TTC549 (cell line): ENCODE measurements around the gene TAF7L.
A peak's percentile ranks its signal among the peaks of the same experiment; 100 is the strongest.
"Not testable (repeated sequence)": the region's sequence is repeated elsewhere in the genome, so short reads cannot be mapped to it uniquely, and the experiment has no call there.

Source experiments
- FAIRE-seq: peaks from 2 replicates; lab custom pipeline; 2012; peaks lifted over from hg19 to GRCh38; lab: Jason Lieb, UNC

TAF7L gene, protein sequence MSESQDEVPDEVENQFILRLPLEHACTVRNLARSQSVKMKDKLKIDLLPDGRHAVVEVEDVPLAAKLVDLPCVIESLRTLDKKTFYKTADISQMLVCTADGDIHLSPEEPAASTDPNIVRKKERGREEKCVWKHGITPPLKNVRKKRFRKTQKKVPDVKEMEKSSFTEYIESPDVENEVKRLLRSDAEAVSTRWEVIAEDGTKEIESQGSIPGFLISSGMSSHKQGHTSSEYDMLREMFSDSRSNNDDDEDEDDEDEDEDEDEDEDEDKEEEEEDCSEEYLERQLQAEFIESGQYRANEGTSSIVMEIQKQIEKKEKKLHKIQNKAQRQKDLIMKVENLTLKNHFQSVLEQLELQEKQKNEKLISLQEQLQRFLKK

DNA sequence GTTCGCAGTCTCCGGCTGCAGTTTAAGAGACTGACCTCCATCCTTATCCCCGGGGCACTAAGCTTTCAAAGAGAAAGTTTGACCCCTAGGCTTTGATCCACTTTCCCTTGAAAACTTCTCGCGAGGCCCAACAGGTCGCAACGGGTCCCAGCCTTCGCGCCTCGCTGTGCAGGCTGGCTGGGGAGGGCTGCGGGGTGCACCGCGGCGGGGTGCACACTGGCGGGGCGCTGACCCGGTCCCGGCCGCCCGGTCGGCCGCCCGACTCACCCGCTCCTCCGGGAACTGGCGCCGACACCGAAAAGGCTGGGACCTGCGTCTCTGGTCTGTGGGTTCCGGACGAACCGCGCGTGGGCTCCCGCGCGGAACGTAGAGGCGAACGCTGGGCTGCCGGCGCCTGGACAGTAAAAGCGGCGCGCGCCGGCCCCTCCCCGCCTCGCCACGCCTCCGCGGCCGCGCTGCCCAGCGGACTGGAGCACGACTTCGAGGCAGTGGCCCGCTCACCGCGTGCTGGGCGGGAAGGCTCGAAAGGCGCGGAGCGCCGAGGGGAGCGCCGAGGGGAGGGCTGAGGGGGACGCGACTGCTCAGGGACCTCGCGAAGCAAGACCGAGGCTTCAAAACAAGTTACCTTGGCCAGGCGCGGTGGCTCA lies at the start of gene TAF7L:
Gene TAF7L (minus strand): TSS at position 378 of the 647 bp plus-strand sequence. CDS start 3,791 bp downstream, outside the sequence.
- no peak for FAIRE-seq

DNA sequence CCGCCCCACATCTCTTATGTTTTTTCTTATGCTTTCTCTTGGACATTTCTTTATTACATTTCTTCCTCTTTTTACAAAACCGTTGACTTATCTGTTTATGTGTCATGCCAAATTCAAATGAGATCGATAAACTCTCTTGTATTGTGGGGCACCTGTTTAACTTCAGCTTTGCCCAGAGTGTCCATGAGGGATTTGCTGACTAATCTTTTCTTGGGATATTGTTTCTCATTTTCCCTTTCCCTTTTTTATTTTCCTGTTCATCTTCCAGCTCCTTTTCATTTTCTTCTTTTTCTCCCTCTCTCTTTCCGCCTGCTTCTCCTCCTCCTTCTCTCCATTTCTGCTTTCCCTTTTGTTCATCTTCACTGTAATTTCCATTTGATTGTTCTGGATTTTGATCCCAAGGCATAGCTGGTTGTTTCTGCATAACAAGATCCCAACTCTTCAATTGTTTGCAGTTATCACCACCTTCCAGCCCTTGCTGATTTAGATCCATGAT lies 46.7 kb upstream of the TAF7L start:
- FAIRE-seq = no peak

DNA sequence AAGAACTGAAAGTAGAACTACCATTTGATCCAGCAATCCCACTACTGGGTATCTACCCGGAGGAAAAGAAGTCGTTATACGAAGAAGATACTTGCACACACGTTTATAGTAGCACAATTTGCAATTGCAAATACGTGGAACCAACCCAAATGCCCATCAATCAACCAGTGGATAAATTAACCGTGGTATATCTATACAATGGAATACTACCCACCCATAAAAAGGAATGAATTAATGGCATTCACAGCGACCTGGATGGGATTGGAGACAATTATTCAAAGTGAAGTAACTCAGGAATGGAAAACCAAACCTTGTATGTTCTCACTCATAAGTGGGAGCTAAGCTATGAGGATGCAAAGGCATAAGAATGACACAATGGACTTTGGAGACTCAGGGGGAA lies 43.2 kb upstream of the TAF7L start:
- not testable (repeated sequence) for FAIRE-seq

DNA sequence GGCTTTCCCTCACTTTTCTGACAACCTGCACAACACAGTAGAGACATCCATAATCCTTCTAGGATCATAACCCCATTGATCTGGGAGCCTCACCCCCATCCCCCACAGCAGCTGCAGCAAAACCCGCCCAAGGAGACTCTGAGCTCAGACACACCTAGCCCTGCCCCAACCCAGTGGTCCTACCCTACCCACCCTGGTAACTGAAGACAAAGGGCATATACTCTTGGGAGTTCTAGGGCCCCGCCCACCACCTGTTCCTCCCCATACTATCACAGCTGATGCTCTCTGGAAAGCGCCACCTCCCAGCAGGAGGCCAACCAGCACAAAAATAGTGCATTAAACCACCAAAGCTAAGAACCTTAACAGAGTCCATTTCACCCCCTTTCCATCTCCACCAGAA lies 35.5 kb upstream of the TAF7L start:
- FAIRE-seq = not testable (repeated sequence)

DNA sequence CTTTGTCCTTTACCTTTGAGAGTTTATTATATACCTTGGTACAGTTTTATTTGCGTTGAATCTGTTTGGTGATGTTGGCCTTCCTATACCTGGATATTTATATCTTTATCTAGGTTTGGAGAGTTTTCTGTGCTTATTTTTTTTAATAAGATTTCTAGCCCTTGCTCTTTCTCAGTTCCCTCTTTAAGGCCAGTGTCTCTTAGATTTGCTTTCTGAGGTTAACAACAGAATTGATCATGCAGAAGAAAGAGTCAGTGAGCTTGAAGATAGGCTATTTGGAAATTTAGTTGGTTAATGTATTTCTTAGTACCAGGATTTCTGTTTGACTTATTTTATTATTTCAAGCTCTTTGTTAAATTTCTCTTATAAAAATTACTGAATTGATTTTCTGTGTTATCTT lies 12.7 kb upstream of the TAF7L start:
- FAIRE-seq = no peak

DNA sequence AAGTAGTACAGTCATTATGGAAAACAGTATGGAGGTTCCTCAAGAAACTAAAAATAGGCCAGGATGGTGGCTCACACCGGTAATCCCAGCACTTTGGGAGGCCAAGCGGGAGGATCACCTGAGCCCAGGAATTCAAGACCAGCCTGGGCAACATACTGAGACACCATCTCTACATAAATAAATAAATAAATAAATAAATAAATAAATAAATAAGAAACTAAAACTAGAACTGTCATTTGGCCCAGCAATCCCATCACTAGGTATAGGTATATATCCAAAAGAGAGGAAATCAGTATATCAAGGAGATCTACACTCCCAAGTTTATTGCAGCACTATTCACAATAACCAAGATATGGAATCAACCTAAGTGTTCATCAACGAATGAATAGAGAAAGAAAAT lies 4.5 kb upstream of the TAF7L start:
- FAIRE-seq = not testable (repeated sequence)

DNA sequence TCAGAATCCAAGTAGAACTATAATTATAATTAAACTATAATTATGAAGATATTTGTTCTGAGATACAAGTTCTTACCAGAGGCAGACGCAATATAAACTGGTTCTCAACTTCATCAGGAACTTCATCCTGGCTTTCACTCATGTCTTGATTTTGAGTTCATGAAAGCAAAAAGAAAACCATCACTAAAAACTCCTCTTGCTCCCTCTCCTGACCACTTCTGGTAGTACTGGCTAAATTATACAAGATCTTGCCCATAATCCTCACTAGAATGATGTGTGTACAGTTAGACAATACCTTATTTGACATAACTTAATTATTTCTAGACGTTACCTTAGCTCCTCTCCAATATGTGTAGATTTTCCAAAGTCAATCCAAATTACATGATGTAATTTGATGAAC lies 3.7 kb downstream of the TAF7L start:
- FAIRE-seq = peak; percentile 80

DNA sequence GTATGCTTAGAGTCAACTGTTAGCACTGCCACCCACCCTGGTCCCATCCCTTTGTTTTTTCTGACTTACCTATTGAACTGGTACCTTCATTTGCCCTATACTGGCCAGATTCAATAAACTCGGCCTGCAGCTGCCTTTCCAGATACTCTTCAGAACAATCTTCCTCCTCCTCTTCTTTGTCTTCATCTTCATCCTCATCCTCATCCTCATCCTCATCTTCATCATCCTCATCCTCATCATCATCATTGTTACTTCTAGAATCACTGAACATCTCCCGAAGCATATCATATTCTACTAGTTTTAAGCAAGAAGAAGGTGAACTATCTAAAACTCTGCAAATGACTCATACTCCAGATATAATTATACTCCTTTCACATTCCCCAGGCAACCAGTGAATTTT lies 14.9 kb downstream of the TAF7L start:
- no peak for FAIRE-seq

DNA sequence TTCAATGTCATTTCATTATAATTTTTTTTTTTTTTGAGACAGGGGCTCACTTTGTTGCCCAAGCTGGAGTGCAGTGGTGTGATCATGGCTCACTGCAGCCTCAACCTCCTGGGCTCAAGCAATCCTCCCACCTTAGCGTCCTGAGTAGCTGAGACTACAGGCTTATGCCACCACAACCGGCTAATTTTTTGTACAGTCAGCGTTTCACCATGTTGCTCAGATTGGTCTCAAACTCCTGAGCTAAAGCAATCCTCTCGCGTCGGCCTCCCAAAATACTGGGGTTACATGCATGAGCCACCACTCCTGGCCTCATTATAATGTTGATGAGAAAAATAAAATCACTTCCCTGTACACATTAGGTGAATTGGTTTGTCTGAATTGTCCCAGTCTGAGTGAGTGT lies 16.9 kb downstream of the TAF7L start:
- no peak for FAIRE-seq

DNA sequence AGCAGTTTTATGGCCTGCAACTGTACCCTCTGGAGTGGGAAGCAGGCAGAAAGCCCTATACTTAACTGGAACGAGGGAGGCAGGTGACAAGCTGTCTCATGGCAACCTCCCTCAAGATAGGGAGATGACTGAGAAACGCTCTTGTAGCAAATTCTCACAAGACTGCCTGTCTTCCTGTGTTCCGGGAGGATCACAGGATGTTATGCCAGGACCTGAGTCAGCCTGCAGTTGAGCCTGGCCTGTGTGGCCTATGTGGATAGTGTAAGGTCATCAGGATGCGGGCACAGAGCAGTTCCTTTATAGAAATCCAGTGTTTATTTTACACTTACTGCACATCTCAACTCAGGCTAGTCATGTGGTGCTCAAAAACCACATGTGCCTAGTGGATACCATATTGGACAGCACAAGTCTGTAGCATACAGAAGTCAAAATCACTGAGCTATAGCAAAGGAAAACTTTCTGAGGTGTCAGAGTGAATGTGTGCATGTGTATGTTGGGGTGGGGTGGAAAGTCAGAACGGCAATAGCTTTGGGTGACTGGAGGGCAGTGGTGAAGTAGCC lies 25.2 kb downstream of the TAF7L start:
- no peak for FAIRE-seq

DNA sequence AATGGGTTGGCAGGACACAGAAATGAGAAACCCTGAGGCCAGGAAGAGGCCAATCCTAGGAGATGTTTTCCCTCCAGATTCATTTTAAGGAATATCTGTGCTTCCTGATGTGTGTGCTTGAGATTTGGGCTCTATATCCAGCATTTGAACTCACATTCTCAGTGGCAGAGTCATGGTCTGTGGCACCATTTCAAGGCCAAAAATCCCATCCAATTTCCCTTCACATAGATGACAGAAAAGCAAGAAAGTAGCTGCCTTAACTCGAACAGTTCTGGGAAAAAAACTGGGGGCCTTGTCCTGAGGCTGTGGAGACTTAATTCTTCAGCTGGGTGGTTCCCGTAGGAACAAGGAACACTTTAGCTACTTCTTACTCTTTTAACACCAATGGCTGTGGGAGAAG lies 27.4 kb downstream of the TAF7L start:
- FAIRE-seq = no peak

DNA sequence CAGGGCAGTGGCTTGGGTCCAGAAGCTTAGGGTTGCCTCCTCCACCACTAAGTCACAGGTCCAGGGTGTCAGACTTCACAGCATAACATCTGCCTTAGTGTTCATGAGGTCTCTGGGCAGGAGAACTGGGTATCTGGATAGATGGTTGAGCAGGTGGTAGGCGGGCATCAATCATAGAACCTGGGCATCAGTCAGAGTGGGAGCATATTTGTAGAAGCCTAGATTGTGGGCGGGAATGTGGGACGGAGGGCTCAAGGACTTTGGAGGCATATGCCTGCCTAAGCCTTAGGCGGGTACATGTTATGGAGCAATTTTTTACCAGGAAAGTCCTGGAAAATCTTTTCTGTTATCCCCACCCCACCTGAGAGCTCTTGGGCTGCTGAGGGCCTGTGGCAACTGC lies 28.5 kb downstream of the TAF7L start:
- FAIRE-seq = no peak

DNA sequence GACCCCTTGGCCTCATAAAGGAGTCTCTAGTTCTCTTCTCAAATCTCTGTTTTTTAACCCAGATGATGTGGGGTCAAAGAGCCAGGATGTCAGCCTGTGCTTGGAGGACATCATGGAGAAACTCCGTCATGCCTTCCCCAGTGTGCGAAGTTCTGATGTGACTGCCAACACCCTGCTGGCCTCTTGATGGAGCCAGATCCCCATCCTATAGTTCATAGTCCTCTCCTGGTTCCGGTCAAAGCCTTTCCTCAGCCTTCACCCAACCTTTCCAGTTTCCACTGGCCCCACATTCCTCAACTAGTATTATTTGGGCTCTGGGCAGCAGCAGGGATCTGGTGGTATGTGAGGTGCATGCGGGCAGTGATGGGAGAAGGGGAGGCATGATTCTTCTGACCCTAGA lies 30.7 kb downstream of the TAF7L start:
- FAIRE-seq = no peak

DNA sequence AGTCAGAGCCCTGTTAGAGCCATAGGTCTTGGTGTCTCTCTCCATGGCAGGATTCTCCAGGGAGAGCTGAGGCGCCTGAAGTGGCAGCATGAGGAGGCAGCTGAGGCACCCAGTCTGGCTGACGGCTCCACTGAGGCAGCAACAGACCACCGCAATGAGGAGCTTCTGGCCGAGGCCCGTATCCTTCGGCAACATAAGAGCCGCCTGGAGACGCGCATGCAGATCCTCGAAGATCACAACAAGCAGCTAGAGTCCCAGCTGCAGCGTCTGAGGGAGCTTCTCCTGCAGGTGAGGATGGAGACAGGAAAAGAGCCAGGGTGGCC lies 32.9 kb downstream of the TAF7L start:
- no peak for FAIRE-seq

DNA sequence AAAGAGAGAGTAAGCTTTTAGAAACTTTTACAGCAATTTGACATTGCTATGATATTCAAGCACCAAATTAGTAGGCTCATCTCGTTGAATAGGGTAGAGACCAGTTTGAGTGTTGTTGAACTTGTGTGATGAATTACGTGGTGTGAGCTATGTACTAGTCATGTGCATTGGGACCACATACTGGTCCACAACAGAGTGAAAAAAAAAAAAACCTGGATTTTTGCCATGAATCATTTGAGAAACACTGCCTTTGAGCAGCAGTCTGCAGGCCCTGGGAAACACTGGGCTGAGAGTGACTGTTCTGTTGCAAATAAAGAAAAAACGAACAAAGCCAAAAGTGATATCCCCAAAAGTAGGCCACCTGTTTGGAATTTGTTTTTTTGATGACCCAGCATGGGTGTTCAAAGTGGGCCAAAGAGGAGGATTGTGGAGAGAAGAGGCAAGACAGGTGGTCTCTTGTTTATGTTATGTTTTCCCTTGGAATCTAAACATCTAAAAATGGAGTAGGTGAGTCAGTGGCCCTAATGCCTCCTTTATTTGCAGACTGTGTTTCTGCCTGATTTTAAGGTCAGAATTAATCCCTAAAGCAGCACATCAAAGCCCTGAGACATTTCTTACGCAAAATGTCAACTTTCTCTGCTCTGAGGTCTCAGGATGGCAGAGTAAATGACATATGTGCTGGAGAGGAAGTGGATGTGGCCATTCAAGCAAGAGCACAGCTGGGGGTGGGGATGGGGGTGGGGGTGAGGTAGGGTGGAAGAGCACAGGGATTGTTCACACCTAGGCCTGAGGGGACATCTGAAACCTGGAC lies 33.5 kb downstream of the TAF7L start:
- FAIRE-seq = no peak

DNA sequence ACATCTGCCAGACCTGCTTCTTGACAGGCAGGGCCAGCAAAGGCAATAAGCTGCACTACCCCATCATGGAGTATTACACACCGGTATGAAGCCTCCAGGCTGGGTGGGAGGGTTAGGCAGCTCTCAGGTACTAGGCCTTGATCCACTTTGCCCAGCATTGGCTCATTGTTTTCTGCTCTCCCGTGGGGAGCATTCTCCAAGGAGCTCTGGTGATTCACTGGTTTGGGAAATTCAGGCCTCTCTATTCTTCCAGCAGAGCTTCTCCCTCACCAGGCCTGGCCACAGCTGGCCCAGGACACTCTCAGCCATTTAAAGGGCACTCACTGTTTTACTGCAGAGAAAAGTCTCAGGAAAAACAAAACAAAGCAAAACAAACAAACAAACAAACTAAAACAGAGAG lies 38.5 kb downstream of the TAF7L start:
- no peak for FAIRE-seq

DNA sequence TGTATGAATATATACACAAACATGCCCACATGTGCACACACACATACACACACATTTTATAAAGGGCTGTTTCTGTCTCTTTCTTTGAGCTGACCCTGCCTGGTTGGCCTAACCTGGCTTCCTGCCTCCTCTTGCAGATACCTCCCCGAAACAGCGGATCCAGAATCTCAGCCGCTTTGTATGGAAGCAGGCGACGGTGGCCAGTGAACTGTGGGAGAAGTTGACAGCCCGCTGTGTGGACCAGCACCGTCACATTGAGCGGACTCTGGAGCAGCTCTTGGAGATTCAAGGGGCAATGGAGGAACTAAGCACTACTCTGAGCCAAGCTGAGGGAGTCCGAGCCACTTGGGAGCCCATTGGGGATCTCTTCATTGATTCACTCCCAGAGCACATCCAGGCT lies 49.6 kb downstream of the TAF7L start:
- FAIRE-seq = no peak

DNA sequence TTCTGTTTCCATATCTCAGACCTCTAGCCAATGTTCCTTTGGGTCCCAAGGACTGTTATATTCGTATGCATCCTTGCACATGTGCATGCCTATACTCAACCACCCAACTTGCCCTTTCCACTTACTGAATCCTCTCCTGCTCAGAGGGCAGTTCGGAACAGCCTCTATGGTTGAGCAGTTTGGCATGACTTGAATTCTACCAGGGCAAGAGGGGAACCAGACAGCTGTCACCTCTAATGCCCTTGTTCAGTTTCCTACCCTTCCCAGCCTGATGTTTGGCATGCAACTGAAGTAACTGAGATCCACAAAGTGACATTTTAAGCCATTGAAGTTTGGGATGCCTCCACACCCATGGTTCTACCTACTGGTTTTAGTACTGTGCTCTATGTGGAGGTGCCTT lies 54.1 kb downstream of the TAF7L start:
- no peak for FAIRE-seq

DNA sequence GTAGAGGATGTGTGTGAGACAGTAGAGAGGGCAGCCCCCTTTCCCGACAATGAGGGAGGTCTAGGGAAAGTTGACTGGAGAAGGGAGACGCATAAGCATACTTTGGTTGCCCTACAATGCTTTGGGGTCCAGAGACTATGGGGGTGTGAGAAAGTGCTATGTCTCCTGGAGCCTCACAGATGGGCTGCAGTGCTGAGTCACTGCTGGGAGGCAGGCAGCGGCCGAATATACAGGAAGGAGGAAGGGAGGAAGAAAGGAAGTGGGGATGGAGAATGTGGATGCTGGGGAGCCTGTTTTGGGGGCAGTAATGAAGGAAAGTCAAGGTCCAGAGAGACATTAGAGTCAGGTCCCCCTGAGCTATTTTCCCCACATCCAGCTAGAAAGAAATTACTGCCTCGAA lies 58.8 kb downstream of the TAF7L start:
- FAIRE-seq = no peak

DNA sequence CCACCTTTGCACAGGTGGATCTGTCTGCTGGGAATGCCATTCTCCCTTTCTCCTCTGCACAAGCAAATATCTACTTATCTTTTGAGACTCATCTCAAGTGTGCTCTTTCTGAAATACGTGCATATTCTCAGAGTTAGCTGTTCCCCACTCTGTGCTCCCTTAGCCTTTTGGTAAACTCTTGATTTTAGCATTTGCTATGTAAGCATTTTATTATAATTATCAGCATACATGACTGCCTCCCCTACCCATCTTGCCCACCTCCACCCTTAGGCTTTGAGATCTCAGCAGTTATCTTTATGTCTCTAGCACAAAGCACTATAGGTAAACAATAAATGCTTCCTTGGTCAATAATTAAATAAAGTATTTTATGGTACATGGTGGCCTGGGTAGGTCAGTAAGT lies 60.1 kb downstream of the TAF7L start:
- FAIRE-seq = no peak

DNA sequence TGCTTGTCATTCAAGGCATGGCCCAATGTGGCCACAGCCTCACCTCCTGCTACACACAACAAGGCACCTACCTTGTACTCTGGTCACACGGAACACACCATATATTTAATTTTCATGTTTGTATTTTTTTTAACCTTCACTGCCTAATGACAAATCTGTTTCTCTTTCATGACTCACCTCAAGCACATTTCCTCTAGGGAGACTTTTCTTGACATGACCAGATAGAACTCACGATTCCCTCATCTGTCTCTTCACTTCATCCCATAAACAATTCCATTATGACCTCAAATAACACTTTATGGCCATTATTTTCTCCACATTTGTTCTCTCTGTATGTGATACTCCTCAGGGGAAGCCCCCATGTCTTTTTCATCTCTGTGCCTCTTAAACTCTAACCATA lies 60.5 kb downstream of the TAF7L start:
- FAIRE-seq = no peak

DNA sequence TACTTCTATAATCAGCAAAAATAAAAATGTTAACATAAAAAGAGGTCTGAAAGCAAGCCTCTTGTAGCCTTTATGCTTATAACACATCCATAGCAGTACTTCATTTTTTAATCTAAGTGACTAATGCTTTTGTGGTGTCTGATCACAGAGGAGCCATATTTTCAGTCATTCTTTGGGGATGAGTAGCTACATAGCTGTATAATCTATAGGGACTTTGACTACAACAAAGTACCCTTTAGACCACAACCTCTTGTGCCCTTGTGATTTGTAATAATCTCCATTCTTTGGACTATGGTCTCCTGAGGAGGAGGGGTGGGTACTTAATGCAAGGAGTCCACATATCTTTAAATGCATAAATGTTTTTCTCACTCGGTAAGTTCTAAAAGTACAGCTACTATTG lies 62.0 kb downstream of the TAF7L start:
- no peak for FAIRE-seq

DNA sequence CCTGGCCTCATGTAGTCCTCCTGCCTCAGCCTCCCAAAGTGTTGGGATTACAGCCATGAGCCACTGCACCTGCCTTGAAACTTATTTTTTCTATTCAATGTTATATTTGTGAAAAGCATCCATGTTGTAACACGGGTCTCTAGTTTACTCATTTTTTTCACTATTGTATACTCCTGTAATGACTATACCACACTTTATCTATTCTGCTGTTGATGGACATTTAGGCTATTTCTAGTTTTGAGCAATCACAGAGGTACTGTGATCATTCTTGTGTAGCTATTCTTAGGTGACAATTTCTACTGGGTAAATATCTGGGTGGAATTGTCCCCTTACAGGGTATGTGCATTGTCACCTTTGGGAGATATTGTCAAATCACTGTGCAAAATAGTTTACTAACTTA lies 67.9 kb downstream of the TAF7L start:
- FAIRE-seq = no peak
